HepG2 (cell line): ENCODE results near the gene TMEM106B.

Source experiments
- GTF2F1 ChIP-seq: fragments of 150-350 bp; IDR thresholded peaks from 2 replicates; pipeline ENCODE4 v1.6.1; 2014; ENCODE audit warnings: low read length
- POLR2A ChIP-seq, 2 experiments: IDR thresholded peaks; 2 replicates each; pipeline ENCODE4 v1.6.1; 2011; ENCODE audit warnings: low read depth in 2 of 2, low read length in 2 of 2, mild to moderate bottlenecking in 1 of 2, moderate library complexity in 1 of 2; ENCODE audit not compliant: insufficient read depth in 1 of 2
- TF ChIP-seq, protein P1 (sequence below): sonication (generic); formaldehyde crosslinking; IDR thresholded peaks from 2 replicates; pipeline ENCODE4 v1.5.0; 2020; ENCODE audit warnings: mild to moderate bottlenecking, missing genetic modification reagents, moderate library complexity

DNA sequence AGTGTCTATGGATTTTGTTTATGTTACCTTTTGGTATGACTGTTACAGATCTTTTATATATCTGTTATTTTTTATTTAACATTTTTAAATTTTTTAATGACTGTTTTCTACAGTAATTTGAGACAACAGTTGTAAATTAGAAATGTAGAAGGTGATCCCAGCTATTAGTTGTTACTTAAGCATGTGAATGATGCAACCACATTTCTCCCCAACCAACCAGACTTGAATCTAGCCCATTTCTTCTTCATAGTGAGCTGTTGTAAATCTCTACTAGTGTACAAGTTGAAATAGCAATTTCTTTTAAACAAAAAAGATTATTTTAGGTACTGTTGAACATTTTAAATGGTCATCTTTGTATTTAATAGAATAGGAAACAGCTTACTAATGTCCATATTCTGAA lies 18.0 kb downstream of the TMEM106B start:
- TF ChIP-seq, protein P1, sequence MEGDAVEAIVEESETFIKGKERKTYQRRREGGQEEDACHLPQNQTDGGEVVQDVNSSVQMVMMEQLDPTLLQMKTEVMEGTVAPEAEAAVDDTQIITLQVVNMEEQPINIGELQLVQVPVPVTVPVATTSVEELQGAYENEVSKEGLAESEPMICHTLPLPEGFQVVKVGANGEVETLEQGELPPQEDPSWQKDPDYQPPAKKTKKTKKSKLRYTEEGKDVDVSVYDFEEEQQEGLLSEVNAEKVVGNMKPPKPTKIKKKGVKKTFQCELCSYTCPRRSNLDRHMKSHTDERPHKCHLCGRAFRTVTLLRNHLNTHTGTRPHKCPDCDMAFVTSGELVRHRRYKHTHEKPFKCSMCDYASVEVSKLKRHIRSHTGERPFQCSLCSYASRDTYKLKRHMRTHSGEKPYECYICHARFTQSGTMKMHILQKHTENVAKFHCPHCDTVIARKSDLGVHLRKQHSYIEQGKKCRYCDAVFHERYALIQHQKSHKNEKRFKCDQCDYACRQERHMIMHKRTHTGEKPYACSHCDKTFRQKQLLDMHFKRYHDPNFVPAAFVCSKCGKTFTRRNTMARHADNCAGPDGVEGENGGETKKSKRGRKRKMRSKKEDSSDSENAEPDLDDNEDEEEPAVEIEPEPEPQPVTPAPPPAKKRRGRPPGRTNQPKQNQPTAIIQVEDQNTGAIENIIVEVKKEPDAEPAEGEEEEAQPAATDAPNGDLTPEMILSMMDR: no peak
- TF ChIP-seq GTF2F1 (no peak), POLR2A (IDR thresholded peaks at IDR 0.05; ENCODE audit: insufficient read depth in 1 of 2, low read depth in 2 of 2, low read length in 2 of 2) (no peak)
